DOHH2 (cell line): ENCODE data around the gene REXO1.
"Not testable (repeated sequence)": the region's sequence is repeated elsewhere in the genome, so short reads cannot be mapped to it uniquely, and the experiment has no call there.

ENCODE experiments used
- EZH2phosphoT487 ChIP-seq: fragments of 200-600 bp; sonication (generic); IDR thresholded peaks from 2 replicates; pipeline ENCODE4 v1.6.1; 2017; ENCODE audit warnings: borderline replicate concordance, mild to moderate bottlenecking, antibody characterized with exemption, low read length, moderate library complexity, mixed read lengths
- TF ChIP-seq, protein P1 (sequence below): fragments of 200-600 bp; sonication (generic); IDR thresholded peaks from one replicate; pipeline ENCODE4 v1.5.1; 2014; ENCODE audit warnings: antibody characterized with exemption, mild to moderate bottlenecking, low read depth, low read length; ENCODE audit not compliant: poor library complexity, severe bottlenecking

- TF ChIP-seq, protein P1, sequence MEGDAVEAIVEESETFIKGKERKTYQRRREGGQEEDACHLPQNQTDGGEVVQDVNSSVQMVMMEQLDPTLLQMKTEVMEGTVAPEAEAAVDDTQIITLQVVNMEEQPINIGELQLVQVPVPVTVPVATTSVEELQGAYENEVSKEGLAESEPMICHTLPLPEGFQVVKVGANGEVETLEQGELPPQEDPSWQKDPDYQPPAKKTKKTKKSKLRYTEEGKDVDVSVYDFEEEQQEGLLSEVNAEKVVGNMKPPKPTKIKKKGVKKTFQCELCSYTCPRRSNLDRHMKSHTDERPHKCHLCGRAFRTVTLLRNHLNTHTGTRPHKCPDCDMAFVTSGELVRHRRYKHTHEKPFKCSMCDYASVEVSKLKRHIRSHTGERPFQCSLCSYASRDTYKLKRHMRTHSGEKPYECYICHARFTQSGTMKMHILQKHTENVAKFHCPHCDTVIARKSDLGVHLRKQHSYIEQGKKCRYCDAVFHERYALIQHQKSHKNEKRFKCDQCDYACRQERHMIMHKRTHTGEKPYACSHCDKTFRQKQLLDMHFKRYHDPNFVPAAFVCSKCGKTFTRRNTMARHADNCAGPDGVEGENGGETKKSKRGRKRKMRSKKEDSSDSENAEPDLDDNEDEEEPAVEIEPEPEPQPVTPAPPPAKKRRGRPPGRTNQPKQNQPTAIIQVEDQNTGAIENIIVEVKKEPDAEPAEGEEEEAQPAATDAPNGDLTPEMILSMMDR, result peak; percentile 56
- TF ChIP-seq EZH2phosphoT487, result not testable (repeated sequence)
Measured at GRCh38 chr19:1876496-1877279, 28.4 kb upstream of the REXO1 start.
